IMR-90 (cell line): Measurements from ENCODE around the gene FAM168B. TPM values are rescaled to one million over a fixed set of nuclear protein-coding genes. Genes with fewer than 3 reads are reported as not detected.

Experiments
- ATAC-seq: fragments of 200-7000 bp; cut with Tn5 transposase; 2 replicates; pipeline ENCODE4 v1.9.1; 2020; ENCODE audit warnings: low read depth, mild to moderate bottlenecking, moderate library complexity
- BruUV-seq: library from RNA; stranded (reverse); fragments of 400-500 nt; replicated peaks from 2 replicates; lab custom pipeline; 2021; lab: Mats Ljungman, UMichigan
- CTCF ChIA-PET: fragments of 300-600 bp; formaldehyde crosslinking; extraction: SDS; loops from one replicate; lab custom pipeline; 2021; ENCODE audit warnings: antibody characterized with exemption; lab: Yijun Ruan, JAX
- POLR2A ChIA-PET: fragments of 300-600 bp; sonication (Branson Sonifier 250); formaldehyde crosslinking; loops from one replicate; lab custom pipeline; 2022; ENCODE audit warnings: antibody characterized with exemption; ENCODE audit not compliant: unreplicated experiment; lab: Charles Lee
- DNase-seq: peaks from one replicate; pipeline ENCODE4 v3.0.0; 2013
- H2AFZ ChIP-seq: replicated peaks from 2 replicates; pipeline ENCODE3; 2013; ENCODE audit warnings: low read length, mild to moderate bottlenecking; ENCODE audit not compliant: poor library complexity
- H2AK5ac ChIP-seq: 2 replicates; pipeline ENCODE4 v1.6.1; 2013; ENCODE audit warnings: low read depth, low read length, inconsistent platforms
- H2AK9ac ChIP-seq: replicated peaks from 2 replicates; pipeline ENCODE3; 2013; ENCODE audit warnings: mild to moderate bottlenecking, low read depth, low read length, moderate library complexity; ENCODE audit not compliant: poor library complexity
- H2BK120ac ChIP-seq: 2 replicates; pipeline ENCODE4 v1.6.1; 2013; ENCODE audit warnings: low read depth, low read length, inconsistent platforms
- H2BK15ac ChIP-seq: 3 replicates; pipeline ENCODE4 v1.6.1; 2013; ENCODE audit warnings: low read depth, low read length, inconsistent platforms
- H2BK20ac ChIP-seq: 2 replicates; pipeline ENCODE4 v1.6.1; 2013; ENCODE audit warnings: low read depth, mild to moderate bottlenecking, inconsistent platforms, low read length, moderate library complexity
- H2BK5ac ChIP-seq: 2 replicates; pipeline ENCODE4 v1.6.1; 2013; ENCODE audit warnings: mild to moderate bottlenecking, low read depth, low read length, inconsistent platforms; ENCODE audit not compliant: poor library complexity, severe bottlenecking
- H3K14ac ChIP-seq: replicated peaks from 2 replicates; pipeline ENCODE4 v1.6.1; 2013; ENCODE audit warnings: low read depth, low read length, inconsistent platforms
- H3K18ac ChIP-seq: 2 replicates; pipeline ENCODE4 v1.6.1; 2013; ENCODE audit warnings: low read depth, low read length, control low read depth
- H3K23ac ChIP-seq: 2 replicates; pipeline ENCODE4 v1.6.1; 2013; ENCODE audit warnings: low read depth, low read length, inconsistent platforms
- H3K27ac ChIP-seq: 2 replicates; pipeline ENCODE4 v1.5.1; 2013; ENCODE audit warnings: mild to moderate bottlenecking, control low read depth, low read length; ENCODE audit not compliant: insufficient read depth
- H3K27me3 ChIP-seq: 2 replicates; pipeline ENCODE4 v1.6.1; 2013; ENCODE audit warnings: low read length; ENCODE audit not compliant: control insufficient read depth, insufficient read depth
- H3K36me3 ChIP-seq: 2 replicates; pipeline ENCODE4 v1.6.1; 2013; ENCODE audit warnings: low read length, mixed read lengths; ENCODE audit not compliant: control insufficient read depth, insufficient read depth
- H3K4ac ChIP-seq: 2 replicates; pipeline ENCODE4 v1.6.1; 2013; ENCODE audit warnings: low read depth, low read length, inconsistent platforms
- H3K4me1 ChIP-seq: 2 replicates; pipeline ENCODE4 v1.6.1; 2013; ENCODE audit warnings: low read length, mixed read lengths; ENCODE audit not compliant: control insufficient read depth, insufficient read depth
- H3K4me2 ChIP-seq: 2 replicates; pipeline ENCODE4 v1.6.1; 2013; ENCODE audit warnings: low read depth, mild to moderate bottlenecking, control low read depth, low read length, moderate library complexity
- H3K4me3 ChIP-seq: 2 replicates; pipeline ENCODE4 v1.5.1; 2013; ENCODE audit warnings: low read depth, mild to moderate bottlenecking, control low read depth, low read length, moderate library complexity; ENCODE audit not compliant: insufficient read depth
- H3K56ac ChIP-seq: 2 replicates; pipeline ENCODE4 v1.6.1; 2013; ENCODE audit warnings: low read length, inconsistent platforms; ENCODE audit not compliant: insufficient read depth; ENCODE audit errors: extremely low read depth
- H3K79me1 ChIP-seq, 2 experiments: 2 replicates each; pipeline ENCODE4 v1.6.1; 2013; ENCODE audit warnings: low read length in 2 of 2, inconsistent platforms in 1 of 2, low read depth in 1 of 2
- H3K9ac ChIP-seq: 2 replicates; pipeline ENCODE4 v1.6.1; 2013; ENCODE audit warnings: low read depth, low read length, control low read depth
- H3K9me1 ChIP-seq: 2 replicates; pipeline ENCODE4 v1.6.1; 2013; ENCODE audit warnings: low read length, inconsistent platforms; ENCODE audit not compliant: insufficient read depth
- H3K9me3 ChIP-seq: 2 replicates; pipeline ENCODE4 v1.6.1; 2013; ENCODE audit warnings: low read length; ENCODE audit not compliant: control insufficient read depth, insufficient read depth
- H4K20me1 ChIP-seq: 2 replicates; pipeline ENCODE4 v1.6.1; 2013; ENCODE audit warnings: low read length, inconsistent platforms; ENCODE audit not compliant: insufficient read depth
- H4K5ac ChIP-seq: 2 replicates; pipeline ENCODE4 v1.6.1; 2013; ENCODE audit warnings: mild to moderate bottlenecking, low read depth, low read length, control low read depth
- H4K8ac ChIP-seq, 2 experiments: 2 replicates each; pipeline ENCODE4 v1.6.1; 2013; ENCODE audit warnings: low read depth in 2 of 2, low read length in 2 of 2, control low read depth in 1 of 2, inconsistent platforms in 1 of 2
- H4K91ac ChIP-seq: 2 replicates; pipeline ENCODE4 v1.6.1; 2013; ENCODE audit warnings: low read depth, low read length, inconsistent platforms; ENCODE audit not compliant: insufficient read depth
- BHLHE40 ChIP-seq: fragments of 150-350 bp; IDR thresholded peaks from 2 replicates; pipeline ENCODE4 v1.6.1; 2016; ENCODE audit warnings: mild to moderate bottlenecking, low read depth, low read length
- CEBPB ChIP-seq: IDR thresholded peaks from 2 replicates; pipeline ENCODE4 v1.6.1; 2012; ENCODE audit warnings: low read depth, low read length, improper control_type of control experiment
- CHD1 ChIP-seq: IDR thresholded peaks from 2 replicates; pipeline ENCODE4 v1.6.1; 2012; ENCODE audit warnings: low read depth, low read length, improper control_type of control experiment
- CTCF ChIP-seq: conservative IDR thresholded peaks from 2 replicates; pipeline ENCODE4 v1.5.1; 2012; ENCODE audit warnings: mild to moderate bottlenecking, low read depth, low read length, improper control_type of control experiment
- ELK1 ChIP-seq: fragments of 150-350 bp; IDR thresholded peaks from 2 replicates; pipeline ENCODE4 v1.6.1; 2016; ENCODE audit warnings: low read depth, mild to moderate bottlenecking, low read length, moderate library complexity, borderline replicate concordance
- FOS ChIP-seq: fragments of 150-350 bp; IDR thresholded peaks from 2 replicates; pipeline ENCODE4 v1.6.1; 2016; ENCODE audit warnings: low read depth, low read length
- MAFK ChIP-seq: IDR thresholded peaks from 2 replicates; pipeline ENCODE4 v1.6.1; 2012; ENCODE audit warnings: low read depth, low read length, improper control_type of control experiment
- MAZ ChIP-seq: IDR thresholded peaks from 2 replicates; pipeline ENCODE4 v1.6.1; 2012; ENCODE audit warnings: low read depth, mild to moderate bottlenecking, low read length, improper control_type of control experiment, moderate library complexity, borderline replicate concordance
- MXI1 ChIP-seq: IDR thresholded peaks from 2 replicates; pipeline ENCODE4 v1.6.1; 2012; ENCODE audit warnings: low read depth, mild to moderate bottlenecking, low read length, moderate library complexity, borderline replicate concordance
- NFE2L2 ChIP-seq: fragments of 150-350 bp; IDR thresholded peaks from 2 replicates; pipeline ENCODE4 v1.6.1; 2016; ENCODE audit warnings: low read depth, mild to moderate bottlenecking, low read length
- POLR2A ChIP-seq: IDR thresholded peaks from 2 replicates; pipeline ENCODE4 v1.6.1; 2012; ENCODE audit warnings: mild to moderate bottlenecking, low read depth, low read length
- RAD21 ChIP-seq: IDR thresholded peaks from 2 replicates; pipeline ENCODE4 v1.6.1; 2012; ENCODE audit warnings: low read length, improper control_type of control experiment
- RCOR1 ChIP-seq: IDR thresholded peaks from 2 replicates; pipeline ENCODE4 v1.6.1; 2012; ENCODE audit warnings: mild to moderate bottlenecking, low read length, improper control_type of control experiment; ENCODE audit not compliant: insufficient replicate concordance
- RFX5 ChIP-seq: IDR thresholded peaks from 2 replicates; pipeline ENCODE4 v1.8.0; 2012; ENCODE audit warnings: low read depth, mild to moderate bottlenecking, low read length, moderate library complexity
- SMC3 ChIP-seq: fragments of 150-350 bp; IDR thresholded peaks from 2 replicates; pipeline ENCODE4 v1.6.1; 2016; ENCODE audit warnings: low read depth, mild to moderate bottlenecking, antibody characterized with exemption, low read length, moderate library complexity
- USF2 ChIP-seq: fragments of 150-350 bp; IDR thresholded peaks from 2 replicates; pipeline ENCODE4 v1.6.1; 2017; ENCODE audit warnings: mild to moderate bottlenecking, antibody characterized with exemption, low read length, low read depth
- WGBS, 2 experiments: methylation state at CpG; one replicate each; pipeline versions ENCODE4 v1.1.5 to v1.1.7; 2013; ENCODE audit warnings: missing lambda C conversion rate in 2 of 2; ENCODE audit not compliant: insufficient read length in 1 of 2; ENCODE audit errors: extremely low coverage in 2 of 2; 5-methylcytosine and 5-hydroxymethylcytosine counted together
- dilution Hi-C: fragments of 300-500 bp; cut with HindIII; formaldehyde crosslinking; loops from one replicate; pipeline ENCODE4 v1.14.3; 2018; ENCODE audit warnings: low sequenced_read_pairs; ENCODE audit not compliant: unreplicated experiment
- in situ Hi-C: fragments of 300-500 bp; cut with MboI; formaldehyde crosslinking; loops from 3 replicates; pipeline ENCODE4 v1.14.3; 2019; ENCODE audit warnings: low sequenced_read_pairs, inconsistent platforms, mixed read lengths
- intact Hi-C: fragments of 100-400 bp; cut with micrococcal nuclease; formaldehyde crosslinking; loops from 2 replicates; pipeline ENCODE4 v1.10.0; 2022
- polyA plus RNA-seq, 3 experiments: library from polyadenylated mRNA; depleted of rRNA; stranded (reverse); fragments of >200 nt; gene quantifications; 2 replicates each; pipeline ENCODE4 v1.2.3, GENCODE V29; 2012; ENCODE audit warnings: low replicate concordance in 1 of 3
- total RNA-seq: library from RNA; depleted of rRNA; stranded (reverse); fragments of >200 nt; gene quantifications from 2 replicates; pipeline ENCODE4 v1.2.3, GENCODE V29; 2012

FAM168B gene
- total and polyA plus RNA-seq, 2 of the 4 experiments (the other 2 are of a cell fraction): 76.4 to 106 TPM

GRCh38 chr2:131050896-131051295 is 42.4 kb downstream of the FAM168B start:
- Histone ChIP-seq H3K27me3 (no peaks in the 10 kb centered on the region), H4K5ac (no peak overlapping the region), H3K4me3 (no peak overlapping the region), H3K4ac (no peak overlapping the region), H4K8ac (no peak overlapping the region), H4K20me1 (peaks cover 40% of the 10 kb centered on the region), H2BK15ac (no peak overlapping the region), H3K9me3 (no peaks in the 10 kb centered on the region), H3K79me1 (peaks cover 31 to 52% of the 10 kb centered on the region in 2 experiments), H3K14ac (no peak overlapping the region), H3K56ac (no peak overlapping the region), H2AK9ac (no peak overlapping the region), H2AK5ac (no peak overlapping the region), H3K9me1 (peaks cover 11% of the 10 kb centered on the region), H2AFZ (no peak overlapping the region), H3K4me2 (no peak overlapping the region), H3K27ac (no peak overlapping the region), H3K9ac (no peak overlapping the region), H3K23ac (no peak overlapping the region), H4K91ac (no peak overlapping the region), H2BK120ac (no peak overlapping the region), H2BK5ac (no peak overlapping the region), H3K18ac (no peak overlapping the region), H3K36me3 (peaks cover 67% of the 10 kb centered on the region), H2BK20ac (no peak overlapping the region), H3K4me1 (peaks cover 6% of the 10 kb centered on the region)
- ATAC-seq: no peak
- no peak for DNase-seq
- dilution Hi-C loops (no loop called here), intact Hi-C loops (no loop called here), in situ Hi-C loops (no loop called here)
- TF ChIP-seq RFX5: no peak
- TF ChIP-seq CHD1: no peak
- TF ChIP-seq NFE2L2: no peak
- no peak for TF ChIP-seq RAD21
- TF ChIP-seq CEBPB: no peak
- TF ChIP-seq ELK1: no peak
- TF ChIP-seq POLR2A: no peak
- no peak for TF ChIP-seq MXI1
- no peak for TF ChIP-seq FOS
- TF ChIP-seq BHLHE40: no peak
- no peak for TF ChIP-seq CTCF
- no peak for TF ChIP-seq USF2
- no peak for TF ChIP-seq RCOR1
- no peak for TF ChIP-seq MAZ
- no peak for TF ChIP-seq MAFK
- no peak for TF ChIP-seq SMC3
- ChIA-PET POLR2A (no interaction called here), CTCF (no interaction called here)
- 100% methylated on average over 2 of the region's 8 CpGs; no CpG with 5 or more reads in 1 of the 2 experiments for WGBS, 2 experiments
- no TSS peak for BruUV-seq
